Fibroblast of peridontal ligament (primary cell): ENCODE results near the gene USP24.

Experiments used
- DNase-seq: peaks from one replicate; pipeline ENCODE4 v3.0.0-alpha.2; 2010; ENCODE audit errors: extremely low read depth

USP24 gene

DNA sequence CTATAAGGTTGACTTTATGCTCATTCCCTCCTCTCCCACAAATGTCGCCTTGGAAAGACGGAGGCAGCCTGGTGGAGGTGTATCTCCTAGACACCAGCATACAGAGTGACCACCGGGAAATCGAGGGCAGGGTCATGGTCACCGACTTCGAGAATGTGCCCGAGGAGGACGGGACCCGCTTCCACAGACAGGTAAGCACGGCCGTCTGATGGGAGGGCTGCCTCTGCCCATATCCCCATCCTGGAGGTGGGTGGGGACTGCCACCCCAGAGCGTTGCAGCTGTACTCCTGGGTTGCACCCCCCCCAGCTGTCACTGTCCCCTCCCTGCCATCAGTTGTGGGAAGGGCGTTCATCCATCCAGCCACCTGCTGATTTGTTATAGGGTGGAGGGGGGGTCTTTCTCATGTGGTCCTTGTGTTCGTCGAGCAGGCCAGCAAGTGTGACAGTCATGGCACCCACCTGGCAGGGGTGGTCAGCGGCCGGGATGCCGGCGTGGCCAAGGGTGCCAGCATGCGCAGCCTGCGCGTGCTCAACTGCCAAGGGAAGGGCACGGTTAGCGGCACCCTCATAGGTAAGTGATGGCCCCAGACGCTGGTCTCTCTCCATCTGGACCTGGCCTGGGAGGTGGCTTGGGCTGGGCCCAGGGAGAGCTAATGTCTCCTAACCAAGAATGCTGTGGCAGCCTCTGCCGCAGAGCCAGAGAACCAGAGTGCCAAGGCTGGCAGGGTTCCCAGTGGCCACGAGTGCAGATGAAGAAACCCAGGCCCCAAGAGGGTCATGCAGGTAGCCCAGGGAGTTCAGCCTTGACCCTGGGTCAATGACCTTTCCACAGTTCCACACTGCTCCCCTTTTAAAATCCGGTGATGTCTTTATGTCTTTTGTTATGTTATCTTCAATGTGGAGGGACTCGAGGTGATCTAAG is 162.7 kb downstream of the USP24 start:
- DNase-seq = no peak

DNA sequence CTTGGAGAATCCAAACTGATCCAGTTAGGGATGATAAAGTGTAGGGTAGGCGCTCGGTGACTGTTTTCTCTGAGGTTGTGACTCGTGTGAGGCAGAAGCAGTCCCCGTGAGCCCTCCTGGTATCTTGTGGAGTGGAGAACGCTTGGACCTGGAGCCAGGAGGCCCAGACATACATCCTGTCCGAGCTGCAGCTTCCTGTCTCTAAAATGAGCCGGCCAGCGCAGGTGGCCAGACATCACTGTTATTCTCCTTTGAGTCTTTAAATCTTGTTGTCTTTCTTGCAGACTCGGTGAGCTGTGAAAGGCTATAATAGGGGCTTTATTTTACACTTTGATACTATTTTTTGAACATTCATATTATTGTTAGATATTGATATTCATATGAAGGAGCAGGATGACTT is 163.5 kb downstream of the USP24 start:
- DNase-seq = no peak

DNA sequence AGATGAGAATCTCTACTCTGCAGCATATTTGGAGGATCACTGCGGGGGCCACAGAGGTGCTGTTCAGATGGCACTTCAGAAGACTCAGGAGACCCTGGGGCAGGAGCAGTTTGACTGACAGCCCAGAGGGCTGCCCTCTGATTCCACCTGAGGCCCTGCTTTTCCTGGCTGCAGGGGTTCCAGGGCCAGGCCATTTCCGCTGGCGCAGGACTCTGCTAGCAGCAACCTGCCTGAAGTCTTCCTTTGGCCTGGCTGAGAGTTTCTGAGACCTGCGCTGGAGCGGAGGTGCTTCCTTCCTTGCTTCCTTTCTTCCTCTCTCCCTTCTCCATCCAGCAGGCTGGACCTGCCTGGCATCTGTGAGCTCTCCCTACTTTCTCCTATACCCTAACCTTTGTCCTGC is 164.0 kb downstream of the USP24 start:
- no peak for DNase-seq

DNA sequence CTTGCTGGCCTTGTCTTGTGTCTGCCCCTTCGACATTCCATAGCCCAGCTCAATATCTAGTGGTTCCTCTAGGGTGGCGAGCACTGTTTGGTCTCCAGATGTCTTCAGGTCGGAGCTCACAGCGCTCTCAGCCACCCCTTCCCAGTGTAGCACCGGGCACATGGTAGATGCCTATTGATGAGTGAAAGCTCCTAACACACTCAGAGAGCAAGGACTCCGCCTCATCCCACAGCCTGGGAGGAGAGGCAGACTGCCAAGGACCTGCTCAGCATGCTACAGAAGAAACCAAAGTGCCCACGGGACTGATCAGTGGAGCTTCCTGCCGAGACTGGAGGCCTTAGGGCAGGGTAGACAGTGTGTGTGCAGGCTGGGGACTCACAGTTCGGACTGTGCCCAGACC is 164.9 kb downstream of the USP24 start:
- DNase-seq = peak; percentile 80

DNA sequence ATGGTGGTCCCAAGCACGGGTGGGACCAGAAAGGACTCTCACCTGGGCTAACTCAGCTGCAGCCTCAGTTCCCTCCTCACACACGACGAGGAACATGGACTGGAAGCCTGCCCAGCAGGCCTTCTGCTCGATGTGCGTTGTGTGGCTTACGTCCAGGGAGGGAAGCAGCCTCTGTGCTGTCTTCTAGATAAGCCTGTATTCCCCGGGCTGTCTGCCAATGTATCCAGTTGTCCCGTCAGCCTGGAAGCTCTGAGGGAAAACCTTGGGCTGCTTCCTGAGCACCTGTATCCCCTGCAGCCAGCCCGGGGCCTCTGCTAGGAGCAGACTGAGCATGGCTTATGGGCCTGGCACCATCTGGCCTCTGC is 165.3 kb downstream of the USP24 start:
- no peak for DNase-seq

- no peak for DNase-seq
These were observed 165.8 kb downstream of the USP24 start for GRCh38 chr1:55049271-55049913.

DNA sequence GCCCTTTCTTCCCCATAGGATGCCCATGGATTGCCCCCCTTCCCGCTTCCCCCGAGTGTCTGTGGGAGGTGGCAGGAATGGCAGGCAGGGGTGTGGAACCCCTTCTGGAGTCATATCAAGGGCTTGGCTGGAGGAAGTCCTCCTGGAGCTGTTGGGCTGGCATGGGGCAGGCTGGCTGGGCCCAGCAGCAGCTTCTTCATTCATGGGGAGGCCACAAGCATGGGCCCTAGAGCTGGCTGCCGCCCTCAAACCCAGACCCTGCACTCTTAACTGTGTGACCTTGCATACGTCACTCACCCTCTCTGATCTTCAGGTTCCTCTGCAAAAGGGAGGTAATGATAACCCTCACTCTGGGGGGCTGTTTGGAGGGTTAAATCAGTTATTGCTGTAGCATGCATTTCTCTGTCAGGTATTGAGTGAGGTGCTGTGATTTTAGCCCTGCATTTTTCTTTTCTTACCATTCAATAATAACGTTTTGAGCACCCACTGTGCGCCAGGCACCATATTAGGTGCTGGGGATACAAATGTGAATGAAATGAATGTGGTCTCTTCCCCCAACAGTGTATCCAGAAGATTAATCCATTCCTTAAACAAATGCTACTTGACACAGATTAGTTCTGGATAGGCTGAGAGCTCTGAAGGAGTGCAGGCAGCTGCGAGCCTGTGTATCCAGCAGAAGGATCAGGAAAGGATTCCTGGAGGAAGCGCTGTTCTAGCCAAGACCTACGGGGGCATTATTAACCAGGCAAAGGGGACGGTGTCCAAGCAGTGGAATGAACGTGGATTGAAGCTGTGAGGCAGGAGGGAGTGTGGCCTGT is 166.5 kb downstream of the USP24 start:
- no peak for DNase-seq

- no peak for DNase-seq
These were observed 167.6 kb downstream of the USP24 start for GRCh38 chr1:55047611-55048010.

- DNase-seq = no peak
These were observed 168.3 kb downstream of the USP24 start for GRCh38 chr1:55046871-55047270.

DNA sequence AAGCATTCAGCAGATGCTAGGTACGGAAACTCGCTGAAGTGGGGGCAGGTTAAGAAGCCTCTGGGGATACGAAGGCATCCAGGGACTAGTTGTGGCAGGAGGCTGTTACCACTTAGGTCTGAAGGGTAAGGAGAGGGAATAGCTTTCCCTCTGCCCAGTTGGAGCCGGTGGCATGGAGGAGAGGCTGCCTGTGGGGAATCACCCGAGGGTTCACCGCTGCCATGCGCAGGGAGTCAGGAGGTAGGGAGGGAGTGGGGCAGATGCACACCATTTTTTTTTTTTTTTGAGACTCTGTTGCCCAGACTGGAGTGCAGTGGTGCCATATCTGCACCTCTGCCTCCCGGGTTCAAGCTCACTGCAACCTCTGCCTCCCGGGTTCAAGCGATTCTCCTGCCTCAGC is 169.7 kb downstream of the USP24 start:
- DNase-seq = no peak

DNA sequence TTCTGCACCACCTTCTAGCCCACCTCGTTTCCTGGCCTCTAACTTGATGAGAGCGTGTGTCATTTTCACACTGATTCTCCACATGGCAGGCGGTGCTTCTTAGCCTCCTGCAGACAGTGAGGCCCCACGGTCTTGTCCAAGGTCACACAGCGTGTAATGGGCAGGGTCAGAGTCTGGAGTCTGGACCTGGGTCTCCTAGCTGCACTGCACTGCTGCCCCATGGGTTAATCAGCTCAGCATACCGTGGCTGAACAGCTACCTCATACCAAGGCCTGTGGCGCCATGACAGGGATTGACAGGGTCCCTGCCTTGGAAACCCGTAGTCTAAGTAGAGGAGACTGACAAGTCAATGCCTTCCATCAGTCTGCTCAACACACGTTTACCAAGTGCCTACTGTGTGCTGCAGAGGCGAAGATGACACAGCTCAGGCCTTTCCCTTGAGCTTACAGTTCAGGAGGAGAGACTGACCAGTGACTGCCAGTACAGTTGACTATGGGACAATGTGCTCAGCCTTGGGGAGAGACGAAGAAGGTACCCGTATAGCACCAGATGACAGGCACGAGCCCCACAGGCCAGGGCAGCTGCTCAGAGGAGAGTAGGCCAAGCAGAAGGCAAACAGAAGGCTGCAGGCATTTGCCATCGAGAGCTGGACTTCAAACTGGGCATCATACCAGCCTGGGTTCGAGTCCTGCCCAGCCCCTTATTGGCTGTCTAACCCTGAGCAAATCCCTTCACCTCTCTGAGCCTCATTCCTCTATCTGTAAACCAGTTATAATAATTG is 170.4 kb downstream of the USP24 start:
- DNase-seq = no peak

DNA sequence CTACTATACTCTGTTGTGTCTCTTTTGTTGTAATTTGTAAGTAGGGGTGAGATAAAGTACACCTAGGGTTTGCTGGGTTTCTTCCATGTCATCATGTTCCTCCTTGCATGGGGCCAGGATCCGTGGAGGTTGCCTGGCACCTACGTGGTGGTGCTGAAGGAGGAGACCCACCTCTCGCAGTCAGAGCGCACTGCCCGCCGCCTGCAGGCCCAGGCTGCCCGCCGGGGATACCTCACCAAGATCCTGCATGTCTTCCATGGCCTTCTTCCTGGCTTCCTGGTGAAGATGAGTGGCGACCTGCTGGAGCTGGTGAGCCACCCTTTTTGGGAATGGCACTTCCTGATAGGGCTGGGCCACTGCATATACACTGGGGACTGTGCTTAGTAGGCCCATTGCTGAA is 171.4 kb downstream of the USP24 start:
- DNase-seq = no peak

GRCh38 chr1:55043011-55043410 is 172.2 kb downstream of the USP24 start:
- DNase-seq = no peak

DNA sequence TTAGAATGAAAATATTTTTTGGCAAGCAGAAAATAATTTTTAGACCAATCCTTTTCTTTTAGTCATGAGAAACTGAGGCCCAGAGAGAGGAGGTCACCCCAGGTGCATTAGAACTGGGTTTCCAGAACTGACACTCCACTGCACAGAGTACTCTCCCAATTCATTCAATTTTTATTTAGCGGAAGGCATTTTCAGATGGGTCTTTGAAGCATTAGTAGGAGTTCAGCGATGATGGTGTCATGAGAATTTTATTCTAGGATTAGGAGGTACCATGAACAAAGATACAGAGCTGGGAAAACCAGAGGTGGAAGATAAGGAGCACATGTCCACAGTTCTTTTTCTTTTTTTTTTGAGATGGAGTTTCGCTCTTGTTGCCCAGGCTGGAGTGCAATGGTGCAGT is 173.6 kb downstream of the USP24 start:
- DNase-seq = no peak

GRCh38 chr1:55040933-55041494 is 174.2 kb downstream of the USP24 start:
- no peak for DNase-seq

- DNase-seq = no peak
These were observed 174.9 kb downstream of the USP24 start for GRCh38 chr1:55040083-55040932.

GRCh38 chr1:55039342-55040082 is 175.7 kb downstream of the USP24 start, which contains the start of gene PCSK9:
Gene PCSK9 (plus strand): TSS chr1:55039548. CDS start chr1:55039838, 290 bp downstream.
- DNase-seq = no peak

DNA sequence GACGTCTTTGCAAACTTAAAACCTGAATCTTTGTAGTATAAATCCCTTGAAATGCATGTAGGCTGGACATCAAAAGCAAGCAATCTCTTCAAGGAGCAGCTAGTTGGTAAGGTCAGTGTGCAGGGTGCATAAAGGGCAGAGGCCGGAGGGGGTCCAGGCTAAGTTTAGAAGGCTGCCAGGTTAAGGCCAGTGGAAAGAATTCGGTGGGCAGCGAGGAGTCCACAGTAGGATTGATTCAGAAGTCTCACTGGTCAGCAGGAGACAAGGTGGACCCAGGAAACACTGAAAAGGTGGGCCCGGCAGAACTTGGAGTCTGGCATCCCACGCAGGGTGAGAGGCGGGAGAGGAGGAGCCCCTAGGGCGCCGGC is 176.2 kb downstream of the USP24 start:
- DNase-seq = no peak

GRCh38 chr1:55038552-55038838 is 176.7 kb downstream of the USP24 start:
- no peak for DNase-seq
